H1 (cell line): ENCODE results near the gene WASL. TPM values are rescaled to one million over a fixed set of nuclear protein-coding genes. Genes with fewer than 3 reads are reported as not detected.

Experiments
- EZH2 ChIP-seq: fragments of 200-600 bp; sonication (generic); IDR thresholded peaks from 2 replicates; pipeline ENCODE4 v1.7.1; 2012; ENCODE audit warnings: low read depth, mild to moderate bottlenecking, moderate library complexity, low read length, inconsistent platforms; ENCODE audit not compliant: severe bottlenecking
- MAFK ChIP-seq: IDR thresholded peaks from 2 replicates; pipeline ENCODE4 v1.6.1; 2012; ENCODE audit warnings: low read depth, mild to moderate bottlenecking, improper control_type of control experiment, low read length
- polyA plus RNA-seq, 7 experiments: library from polyadenylated mRNA; depleted of rRNA in 3 of 7; stranded (reverse) in 5 of 7; unstranded in 2 of 7; fragments of >200 nt in 5 of 7; fragments of 200-250 nt in 2 of 7; gene quantifications; 1 replicate in 5 of 7; 2 replicates in 1 of 7; 4 replicates in 1 of 7; pipeline versions ENCODE4 v1.2.1 to v1.2.3, GENCODE V29; 2011 to 2013; ENCODE audit warnings: missing spikeins in 2 of 7, mixed read lengths in 2 of 7
- total RNA-seq: library from RNA; stranded (reverse); fragmentation: NEBNext Ultra II Directional; extraction: Animal tissue kit (Norgen Biotek cat#: 25700); gene quantifications from 2 replicates; pipeline ENCODE4 v1.2.1, GENCODE V29; 2021

Gene WASL
- total and polyA plus RNA-seq, 2 of the 8 experiments (the other 6 are each of a cell fraction or from before 2014, with no cell fraction given): 7.7 to 38.9 TPM

GRCh38 chr7:123658023-123658422, 90.8 kb downstream of the WASL start (continued):
- TF ChIP-seq MAFK (no peak), EZH2 (no peak)
